Measurements from ENCODE around the gene GRK5.
"Not testable (repeated sequence)": the region's sequence is repeated elsewhere in the genome, so short reads cannot be mapped to it uniquely, and the experiment has no call there.

The GRK5 gene

GRCh38 chr10:119272338-119272734 is 65.0 kb downstream of the GRK5 start:
- not testable (repeated sequence) for DNase-seq (ENCODE audit: low read depth in 1 of 2, low spot score in 1 of 2)

GRCh38 chr10:119272736-119273135 is 65.4 kb downstream of the GRK5 start:
- no peak for DNase-seq (ENCODE audit: low read depth in 1 of 2, low spot score in 1 of 2)

- DNase-seq (ENCODE audit: low read depth in 1 of 2, low spot score in 1 of 2) = no peak
These were observed 66.0 kb downstream of the GRK5 start for GRCh38 chr10:119273413-119273812.

GRCh38 chr10:119274519-119275045 is 67.2 kb downstream of the GRK5 start:
- no peak for DNase-seq (ENCODE audit: low read depth in 1 of 2, low spot score in 1 of 2)

GRCh38 chr10:119275085-119275484 is 67.7 kb downstream of the GRK5 start:
- DNase-seq (ENCODE audit: low read depth in 1 of 2, low spot score in 1 of 2) = no peak

GRCh38 chr10:119276194-119276593 is 68.8 kb downstream of the GRK5 start:
- not testable (repeated sequence) for DNase-seq (ENCODE audit: low read depth in 1 of 2, low spot score in 1 of 2)

- no peak for DNase-seq (ENCODE audit: low read depth in 1 of 2, low spot score in 1 of 2)
These were observed 70.8 kb downstream of the GRK5 start for GRCh38 chr10:119278126-119278709.

- DNase-seq (ENCODE audit: low read depth in 1 of 2, low spot score in 1 of 2) = no peak
These were observed 72.1 kb downstream of the GRK5 start for GRCh38 chr10:119279441-119279840.

- DNase-seq (ENCODE audit: low read depth in 1 of 2, low spot score in 1 of 2) = no peak
These were observed 74.3 kb downstream of the GRK5 start for GRCh38 chr10:119281581-119282071.

GRCh38 chr10:119282446-119282845 is 75.1 kb downstream of the GRK5 start:
- no peak for DNase-seq (ENCODE audit: low read depth in 1 of 2, low spot score in 1 of 2)

GRCh38 chr10:119283387-119283786 is 76.0 kb downstream of the GRK5 start:
- no peak for DNase-seq (ENCODE audit: low read depth in 1 of 2, low spot score in 1 of 2)

GRCh38 chr10:119283818-119284217 is 76.4 kb downstream of the GRK5 start:
- DNase-seq (ENCODE audit: low read depth in 1 of 2, low spot score in 1 of 2) = no peak

GRCh38 chr10:119284679-119285096 is 77.3 kb downstream of the GRK5 start:
- DNase-seq (ENCODE audit: low read depth in 1 of 2, low spot score in 1 of 2) = no peak

- DNase-seq (ENCODE audit: low read depth in 1 of 2, low spot score in 1 of 2) = no peak
These were observed 78.3 kb downstream of the GRK5 start for GRCh38 chr10:119285495-119286267.

- DNase-seq (ENCODE audit: low read depth in 1 of 2, low spot score in 1 of 2) = no peak
These were observed 79.1 kb downstream of the GRK5 start for GRCh38 chr10:119286516-119286915.

- no peak for DNase-seq (ENCODE audit: low read depth in 1 of 2, low spot score in 1 of 2)
These were observed 79.7 kb downstream of the GRK5 start for GRCh38 chr10:119286983-119287633.

GRCh38 chr10:119288574-119289001 is 81.2 kb downstream of the GRK5 start:
- no peak for DNase-seq (ENCODE audit: low read depth in 1 of 2, low spot score in 1 of 2)

- no peak for DNase-seq (ENCODE audit: low read depth in 1 of 2, low spot score in 1 of 2)
These were observed 82.0 kb downstream of the GRK5 start for GRCh38 chr10:119289227-119289920.

- DNase-seq (ENCODE audit: low read depth in 1 of 2, low spot score in 1 of 2) = no peak
These were observed 83.1 kb downstream of the GRK5 start for GRCh38 chr10:119290301-119291048.

GRCh38 chr10:119291223-119291900 is 84.0 kb downstream of the GRK5 start:
- no peak for DNase-seq (ENCODE audit: low read depth in 1 of 2, low spot score in 1 of 2)

All from activated CD4-positive, alpha-beta T cell treated with anti-CD3 and anti-CD28 coated beads, Interleukin-2, amount 50 U/mL, for 24 hours (primary cell).